WTC11 (cell line): Measurements from ENCODE around the gene QPCTL. TPM values are rescaled to one million over a fixed set of nuclear protein-coding genes. Genes with fewer than 3 reads are reported as not detected.

ENCODE experiments used
- ATAC-seq: fragments of 200-7000 bp; cut with Tn5 transposase; 2 replicates; pipeline ENCODE4 v1.10.0; 2021; ENCODE audit warnings: mild to moderate bottlenecking, moderate library complexity
- CTCF ChIA-PET: fragments of 300-600 bp; sonication (Branson Sonifier 250); formaldehyde crosslinking; loops from one replicate; lab custom pipeline; 2021; ENCODE audit warnings: antibody characterized with exemption; lab: Charles Lee
- POLR2A ChIA-PET: fragments of 350-600 bp; sonication (Branson Sonifier 250); formaldehyde crosslinking; loops from one replicate; lab custom pipeline; 2021; ENCODE audit warnings: antibody characterized with exemption; lab: Charles Lee
- DNase-seq: peaks from one replicate; pipeline ENCODE4 v3.0.0; 2021; ENCODE audit warnings: low spot score
- H3K27ac Mint-ChIP-seq: 2 replicates; pipeline ENCODE4 v1.8.0; 2021; ENCODE audit warnings: mixed read lengths
- H3K27me3 Mint-ChIP-seq: 2 replicates; pipeline ENCODE4 v1.8.0; 2021; ENCODE audit warnings: low read depth, mild to moderate bottlenecking, moderate library complexity, mixed read lengths
- H3K36me3 Mint-ChIP-seq: 2 replicates; pipeline ENCODE4 v1.8.0; 2021; ENCODE audit warnings: mixed read lengths
- H3K4me1 Mint-ChIP-seq: 2 replicates; pipeline ENCODE4 v1.8.0; 2022; ENCODE audit warnings: mixed read lengths
- H3K4me3 Mint-ChIP-seq: 2 replicates; pipeline ENCODE4 v1.8.0; 2021; ENCODE audit warnings: mild to moderate bottlenecking, moderate library complexity, mixed read lengths
- H3K9me3 Mint-ChIP-seq: 2 replicates; pipeline ENCODE4 v1.8.0; 2021; ENCODE audit warnings: mixed read lengths
- CBFB ChIP-seq: sonication (generic); formaldehyde crosslinking; IDR thresholded peaks from 2 replicates; pipeline ENCODE4 v1.8.1; 2022; ENCODE audit warnings: mild to moderate bottlenecking, low read depth, missing genetic modification reagents
- ERG ChIP-seq: fragments of 250-450 bp; sonication (Bioruptor Pico); IDR thresholded peaks from 2 replicates; pipeline ENCODE4 v1.8.0; 2021; ENCODE audit warnings: mild to moderate bottlenecking
- FOXK1 ChIP-seq: sonication (generic); formaldehyde crosslinking; IDR thresholded peaks from 2 replicates; pipeline ENCODE4 v1.8.0; 2022; ENCODE audit warnings: mild to moderate bottlenecking, moderate library complexity, missing genetic modification reagents
- FOXP4 ChIP-seq: sonication (generic); formaldehyde crosslinking; IDR thresholded peaks from 2 replicates; pipeline ENCODE4 v1.8.0; 2022; ENCODE audit warnings: mild to moderate bottlenecking, missing genetic modification reagents
- HMGXB4 ChIP-seq: sonication (generic); formaldehyde crosslinking; IDR thresholded peaks from 2 replicates; pipeline ENCODE4 v1.8.1; 2023; ENCODE audit warnings: mild to moderate bottlenecking, moderate library complexity, missing genetic modification reagents
- MLX ChIP-seq: sonication (generic); formaldehyde crosslinking; IDR thresholded peaks from 2 replicates; pipeline ENCODE4 v1.8.1; 2023; ENCODE audit warnings: mild to moderate bottlenecking, missing genetic modification reagents, moderate library complexity
- MYBL2 ChIP-seq: sonication (generic); formaldehyde crosslinking; IDR thresholded peaks from 2 replicates; pipeline ENCODE4 v1.8.1; 2023; ENCODE audit warnings: mild to moderate bottlenecking, moderate library complexity, missing genetic modification reagents
- NFATC4 ChIP-seq: fragments of 250-450 bp; sonication (Bioruptor Pico); IDR thresholded peaks from 2 replicates; pipeline ENCODE4 v1.9.0; 2021; ENCODE audit warnings: mild to moderate bottlenecking
- NR2C2 ChIP-seq: sonication (generic); formaldehyde crosslinking; IDR thresholded peaks from 2 replicates; pipeline ENCODE4 v1.8.0; 2022; ENCODE audit warnings: mild to moderate bottlenecking, missing genetic modification reagents
- NR3C1 ChIP-seq: sonication (generic); formaldehyde crosslinking; conservative IDR thresholded peaks from 2 replicates; pipeline ENCODE4 v1.8.1; 2023; ENCODE audit warnings: low read depth, mild to moderate bottlenecking, missing genetic modification reagents
- RORB ChIP-seq: fragments of 250-450 bp; sonication (Bioruptor Pico); IDR thresholded peaks from 2 replicates; pipeline ENCODE4 v1.9.0; 2021; ENCODE audit warnings: mild to moderate bottlenecking
- STAT6 ChIP-seq: sonication (generic); formaldehyde crosslinking; conservative IDR thresholded peaks from 2 replicates; pipeline ENCODE4 v1.8.1; 2023; ENCODE audit warnings: mild to moderate bottlenecking, low read depth, missing genetic modification reagents, moderate library complexity
- TEAD1 ChIP-seq: sonication (generic); formaldehyde crosslinking; IDR thresholded peaks from 2 replicates; pipeline ENCODE4 v1.8.0; 2022; ENCODE audit warnings: mild to moderate bottlenecking, missing genetic modification reagents
- TEAD4 ChIP-seq: sonication (generic); formaldehyde crosslinking; IDR thresholded peaks from 2 replicates; pipeline ENCODE4 v1.8.0; 2022; ENCODE audit warnings: mild to moderate bottlenecking, missing genetic modification reagents
- ZNF121 ChIP-seq: sonication (generic); formaldehyde crosslinking; IDR thresholded peaks from 2 replicates; pipeline ENCODE4 v1.8.0; 2023; ENCODE audit warnings: missing genetic modification reagents
- ZNF396 ChIP-seq: fragments of 250-450 bp; sonication (Bioruptor Pico); IDR thresholded peaks from 2 replicates; pipeline ENCODE4 v1.8.0; 2021; ENCODE audit warnings: mild to moderate bottlenecking, moderate library complexity, borderline replicate concordance
- ZNF671 ChIP-seq: fragments of 250-450 bp; sonication (Bioruptor Pico); IDR thresholded peaks from 2 replicates; pipeline ENCODE4 v1.8.0; 2021; ENCODE audit warnings: mild to moderate bottlenecking
- ZSCAN18 ChIP-seq: fragments of 250-450 bp; sonication (Bioruptor Pico); IDR thresholded peaks from 2 replicates; pipeline ENCODE4 v2.1.2; 2022; ENCODE audit warnings: mild to moderate bottlenecking, moderate library complexity
- total RNA-seq: library from RNA; stranded (reverse); gene quantifications from 3 replicates; pipeline ENCODE4 v1.2.3, GENCODE V29; 2021

Gene QPCTL
- total RNA-seq, 1 experiment from 2014 or later = 33.3 TPM

- DNase-seq = no peak
- no peaks in the 10 kb centered on the region for H3K36me3 Mint-ChIP-seq
- peak overlapping the region; percentile 89 for H3K27ac Mint-ChIP-seq
- no peak for ATAC-seq
- CTCF ChIA-PET = interaction anchor here (0.8 to 2.4 kb wide), 16 partner anchors 12 to 87 kb away, joined by 3 to 24 read pairs (median 6); partner anchors contain the start of genes QPCTL, SIX5 and SNRPD2
- TF ChIP-seq RORB (CRISPR knock-in tag) (no peak), MYBL2 (CRISPR knock-in tag) (no peak), FOXP4 (CRISPR knock-in tag) (no peak), FOXK1 (CRISPR knock-in tag) (no peak), CBFB (CRISPR knock-in tag) (no peak), NR2C2 (CRISPR knock-in tag) (no peak), MLX (CRISPR knock-in tag) (no peak), NR3C1 (CRISPR knock-in tag) (no peak), ZNF121 (no peak), ERG (CRISPR knock-in tag) (no peak), HMGXB4 (CRISPR knock-in tag) (no peak), TEAD4 (CRISPR knock-in tag) (no peak), ZNF396 (no peak), STAT6 (CRISPR knock-in tag) (no peak), TEAD1 (CRISPR knock-in tag) (no peak), ZNF671 (CRISPR knock-in tag) (no peak), ZSCAN18 (no peak), NFATC4 (no peak)
- peaks cover 7% of the 10 kb centered on the region; the same call in 1 of the 2 replicates for H3K27me3 Mint-ChIP-seq
- POLR2A ChIA-PET = interaction anchor here (0.9 to 2.2 kb wide), 6 partner anchors 9 to 39 kb away, joined by 4 to 27 read pairs (median 9); partner anchors contain the start of genes QPCTL, SIX5 and SNRPD2
- H3K9me3 Mint-ChIP-seq = no peaks in the 10 kb centered on the region
- peaks cover 12% of the 10 kb centered on the region for H3K4me1 Mint-ChIP-seq
- H3K4me3 Mint-ChIP-seq = peak overlapping the region; percentile 93
Observed at GRCh38 chr19:45729800-45730290, 37.4 kb downstream of the QPCTL start.
